Activated CD4-positive, CD25-positive, alpha-beta regulatory T cell (primary cell): ENCODE data around the gene IFI35.
"Not testable (repeated sequence)": the region's sequence is repeated elsewhere in the genome, so short reads cannot be mapped to it uniquely, and the experiment has no call there.

Experiments used
- DNase-seq, 4 experiments: peaks; one replicate each; lab custom pipeline; 2025; lab: John Stamatoyannopoulos, UW

The IFI35 gene

DNA sequence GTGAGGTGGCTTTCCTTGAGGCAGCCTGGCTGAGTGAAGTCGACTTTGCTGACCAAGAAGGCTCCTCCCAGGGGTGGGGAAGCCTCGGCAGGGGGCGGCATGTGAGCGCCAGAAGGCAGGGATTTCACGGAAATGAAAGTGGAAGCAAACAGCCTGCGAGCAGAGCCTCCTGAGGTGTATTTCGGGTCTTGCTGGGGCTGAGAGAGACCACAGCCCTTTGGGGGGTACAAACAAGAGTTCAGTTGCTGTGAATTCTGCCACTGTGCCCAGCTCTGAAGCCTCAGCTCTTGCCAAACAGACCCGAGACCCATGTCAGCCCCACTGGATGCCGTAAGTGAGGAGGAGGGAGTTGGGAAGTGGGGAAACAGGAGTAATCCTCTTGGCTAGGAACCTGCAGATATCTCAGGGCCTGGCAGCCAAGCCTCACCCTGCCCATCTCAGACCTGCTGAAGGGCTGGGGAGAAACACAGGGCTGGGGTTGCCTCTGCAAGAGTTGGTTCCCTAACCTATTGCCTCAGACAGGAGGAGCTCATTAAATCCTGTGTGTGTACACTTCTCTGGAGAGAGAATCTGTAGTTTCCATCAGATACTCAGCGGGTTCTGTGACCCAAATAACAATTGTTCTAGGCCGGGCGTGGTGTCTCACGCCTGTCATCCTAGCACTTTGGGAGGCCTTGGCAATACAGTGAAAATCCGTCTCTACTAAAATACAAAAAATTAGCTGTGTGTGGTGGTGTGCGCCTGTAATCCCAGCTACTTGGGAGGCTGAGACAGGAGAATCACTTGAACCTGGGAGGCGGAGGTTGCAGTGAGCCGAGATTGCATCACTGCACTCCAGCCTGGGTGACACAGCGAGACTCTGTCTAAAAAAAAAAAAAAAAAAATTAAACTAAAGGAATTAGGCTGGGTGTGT lies at the start of gene IFI35:
Gene IFI35 (plus strand): TSS at position 146 of the 913 bp plus-strand sequence. CDS start 164 bp downstream, at position 310.
- DNase-seq = peak; percentile 61 to 79 (median 72)

DNA sequence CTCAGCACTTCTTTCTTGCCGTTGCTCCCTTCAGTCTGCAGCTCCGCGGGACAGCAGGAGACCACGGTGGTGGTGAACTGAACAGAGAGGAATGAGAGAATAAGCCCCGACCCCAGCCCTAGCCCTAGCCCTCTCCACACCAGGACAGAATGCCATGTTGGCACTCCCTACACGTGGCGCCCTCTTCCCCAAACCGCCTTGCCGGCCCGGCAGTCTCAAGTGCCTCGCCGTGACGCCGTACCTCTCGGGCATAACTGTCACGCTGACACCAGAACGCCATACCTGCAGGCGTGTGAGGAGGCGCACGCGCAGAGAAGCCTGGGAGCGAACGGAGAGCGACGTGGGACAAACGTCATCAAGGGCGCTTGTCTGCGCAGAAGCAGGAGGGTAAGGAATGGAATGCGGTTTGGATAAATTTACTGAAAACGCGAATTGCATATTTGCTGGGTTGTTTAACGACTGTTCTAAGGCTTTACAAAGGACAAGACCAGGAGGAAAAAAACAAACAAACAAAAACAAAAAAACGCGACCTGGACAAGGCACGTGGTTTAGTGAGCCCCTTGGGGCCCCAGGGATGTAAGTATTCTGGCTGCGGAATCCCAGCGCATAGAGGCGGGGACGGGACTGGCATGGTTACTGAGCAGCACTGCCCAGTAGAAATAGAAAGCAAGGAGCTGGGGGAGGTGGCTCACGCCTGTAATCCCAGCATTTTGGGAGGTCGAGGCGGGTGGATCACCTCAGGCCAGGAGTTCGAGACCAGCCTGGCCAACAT lies 42.2 kb upstream of the IFI35 start, which contains the start of gene AARSD1:
Gene AARSD1 (minus strand): TSS at position 294 of the 772 bp plus-strand sequence. CDS start 14 bp downstream, at position 280.
- DNase-seq = peak; percentile 70 to 77 (median 74)

DNA sequence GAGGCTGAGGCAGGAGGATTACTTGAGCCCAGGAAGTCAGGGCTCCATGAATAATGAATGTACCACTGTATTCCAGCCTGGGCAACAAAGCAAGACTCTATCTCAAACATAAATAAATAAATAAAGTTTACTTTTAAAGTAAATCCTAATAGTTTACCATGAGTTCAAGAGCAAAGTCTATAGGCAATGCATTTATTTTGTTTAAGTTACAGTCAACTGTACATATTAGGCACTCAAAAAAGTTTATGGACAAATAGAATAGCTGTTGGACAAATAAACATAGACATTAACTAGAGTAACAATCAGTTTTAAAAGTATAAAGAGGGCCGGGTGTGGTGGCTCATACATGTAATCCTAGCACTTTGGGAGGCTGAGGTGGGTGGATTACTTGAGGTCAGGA lies 38.7 kb upstream of the IFI35 start:
- no peak for DNase-seq

DNA sequence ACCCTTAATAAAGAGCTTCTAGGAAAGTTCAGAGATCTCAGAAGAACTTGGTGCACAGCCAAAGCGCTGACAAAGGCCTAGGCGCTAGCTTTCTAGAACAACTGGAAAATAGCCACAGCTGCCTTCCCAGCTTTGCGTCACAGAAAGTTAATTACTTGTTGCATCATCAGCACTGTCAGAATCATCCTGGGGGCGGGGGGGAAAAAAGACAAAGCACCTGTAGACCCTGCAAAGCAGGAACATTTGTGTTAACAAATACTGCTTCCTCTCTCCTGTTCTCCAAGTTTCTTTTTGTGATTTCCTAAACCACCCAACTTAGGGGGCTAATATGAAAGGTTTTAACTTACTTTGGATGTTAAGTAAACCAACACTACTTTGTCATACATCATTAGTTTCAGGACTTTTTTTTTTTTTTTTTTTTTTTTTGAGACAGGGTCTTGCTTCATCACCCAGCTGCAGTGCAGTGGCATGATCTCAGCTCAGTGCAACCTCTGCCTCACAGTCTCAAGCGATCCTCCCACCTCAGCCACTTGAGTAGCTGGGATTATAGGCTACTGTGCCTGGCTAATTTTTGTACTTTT lies 37.5 kb upstream of the IFI35 start:
- DNase-seq = no peak

DNA sequence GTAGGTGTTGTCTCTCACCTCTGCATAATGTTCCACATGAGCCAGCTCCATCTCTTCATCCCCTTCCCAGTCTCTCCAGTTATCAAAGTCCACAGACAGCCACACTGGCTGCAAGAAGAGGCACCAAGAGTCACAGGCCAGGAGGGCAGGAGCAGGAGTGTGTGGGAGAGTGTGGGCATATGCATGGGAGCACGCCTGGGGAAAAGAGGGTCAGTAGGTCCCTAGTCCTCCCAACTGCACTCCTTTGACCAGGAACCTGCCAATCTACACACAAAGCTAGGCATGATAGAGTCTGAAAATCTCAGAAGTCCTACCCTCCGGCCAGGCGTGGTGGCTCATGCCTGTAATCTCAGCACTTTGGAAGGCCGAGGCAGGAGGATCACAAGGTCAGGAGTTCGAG lies 35.0 kb upstream of the IFI35 start:
- DNase-seq = no peak

DNA sequence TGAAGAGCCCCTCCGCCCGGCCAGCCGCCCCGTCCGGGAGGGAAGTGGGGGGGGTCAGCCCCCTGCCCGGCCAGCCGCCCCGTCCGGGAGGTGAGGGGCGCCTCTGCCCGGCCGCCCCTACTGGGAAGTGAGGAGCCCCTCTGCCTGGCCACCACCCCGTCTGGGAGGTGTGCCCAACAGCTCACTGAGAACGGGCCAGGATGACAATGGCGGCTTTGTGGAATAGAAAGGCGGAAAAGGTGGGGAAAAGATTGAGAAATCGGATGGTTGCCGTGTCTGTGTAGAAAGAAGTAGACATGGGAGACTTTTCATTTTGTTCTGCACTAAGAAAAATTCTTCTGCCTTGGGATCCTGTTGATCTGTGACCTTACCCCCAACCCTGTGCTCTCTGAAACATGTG lies 33.3 kb upstream of the IFI35 start:
- not testable (repeated sequence) for DNase-seq

DNA sequence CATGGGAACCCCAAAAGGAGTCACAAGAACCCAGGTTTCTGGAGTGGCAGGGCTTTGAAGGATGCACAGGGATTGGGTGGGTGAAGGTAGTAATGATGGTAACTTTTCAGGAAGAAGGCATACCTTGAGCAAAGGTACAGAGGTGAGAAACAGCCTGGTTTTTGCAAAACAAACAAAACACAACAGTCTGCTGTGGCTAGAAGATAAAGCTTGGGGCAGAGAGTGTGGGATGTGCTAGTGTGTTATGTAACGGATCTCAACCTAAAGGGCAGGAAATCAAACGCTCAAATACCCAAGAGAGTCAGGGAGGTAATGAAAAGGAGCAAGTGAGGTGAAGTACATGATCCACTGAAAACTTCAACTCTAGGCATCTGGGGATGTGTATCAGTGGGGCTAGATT lies 31.3 kb upstream of the IFI35 start:
- DNase-seq = no peak

DNA sequence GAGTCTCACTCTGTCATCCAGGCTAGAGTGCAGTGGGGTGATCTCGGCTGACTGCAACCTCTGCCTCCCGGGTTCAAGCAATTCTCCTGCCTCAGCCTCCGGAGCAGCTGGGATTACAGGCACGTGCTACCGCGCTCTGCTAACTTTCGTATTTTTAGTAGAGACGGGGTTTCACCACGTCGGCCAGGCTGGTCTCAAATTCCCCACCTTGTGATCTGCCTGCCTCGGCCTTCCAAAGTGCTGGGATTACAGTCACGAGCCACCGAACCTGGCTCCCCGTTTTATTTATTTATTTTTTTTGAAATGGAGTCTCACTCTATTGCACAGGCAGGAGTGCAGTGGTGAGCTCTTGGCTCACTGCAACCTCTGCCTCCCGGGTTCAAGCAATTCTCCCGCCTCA lies 30.9 kb upstream of the IFI35 start:
- DNase-seq = not testable (repeated sequence)

DNA sequence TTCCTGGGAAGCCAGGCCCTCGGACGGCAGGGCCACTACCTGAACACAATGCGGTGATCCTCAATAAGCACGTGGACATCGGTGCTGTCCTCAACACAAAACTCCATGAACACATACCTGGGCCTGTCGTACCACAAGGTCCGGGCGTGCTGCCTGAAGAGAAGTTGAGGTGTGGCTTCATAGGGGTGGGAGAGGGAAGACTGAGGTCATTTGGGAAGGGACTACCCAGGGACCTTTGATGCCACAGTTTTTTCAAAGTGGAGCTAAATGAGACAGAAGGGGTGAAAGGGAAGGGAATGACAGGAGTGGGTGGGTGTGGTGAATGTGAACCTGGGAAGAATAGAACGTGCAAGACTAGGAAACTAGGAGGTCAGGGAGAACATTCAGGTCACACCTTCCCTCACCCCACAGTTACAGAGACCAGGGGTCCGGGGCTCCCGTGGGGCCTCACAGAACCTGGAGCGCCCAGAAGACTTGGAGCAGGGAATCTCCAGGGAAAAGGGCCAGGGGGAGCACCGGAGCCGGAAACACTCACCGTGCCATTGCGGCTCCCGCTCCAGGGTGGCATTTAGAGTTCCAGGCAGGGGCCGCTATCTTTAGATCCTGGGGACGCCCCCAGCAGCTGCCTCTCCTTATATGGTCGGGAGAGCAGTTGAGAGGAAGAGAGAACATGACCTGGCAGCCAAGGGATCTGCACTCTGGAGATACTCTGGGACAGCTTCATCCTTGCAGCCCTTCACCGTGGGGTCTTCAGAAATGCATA lies 26.9 kb upstream of the IFI35 start, which contains the start of gene PTGES3L:
Gene PTGES3L (minus strand): TSS at position 570 of the 763 bp plus-strand sequence. CDS start 27 bp downstream, at position 543.
- DNase-seq = no peak

DNA sequence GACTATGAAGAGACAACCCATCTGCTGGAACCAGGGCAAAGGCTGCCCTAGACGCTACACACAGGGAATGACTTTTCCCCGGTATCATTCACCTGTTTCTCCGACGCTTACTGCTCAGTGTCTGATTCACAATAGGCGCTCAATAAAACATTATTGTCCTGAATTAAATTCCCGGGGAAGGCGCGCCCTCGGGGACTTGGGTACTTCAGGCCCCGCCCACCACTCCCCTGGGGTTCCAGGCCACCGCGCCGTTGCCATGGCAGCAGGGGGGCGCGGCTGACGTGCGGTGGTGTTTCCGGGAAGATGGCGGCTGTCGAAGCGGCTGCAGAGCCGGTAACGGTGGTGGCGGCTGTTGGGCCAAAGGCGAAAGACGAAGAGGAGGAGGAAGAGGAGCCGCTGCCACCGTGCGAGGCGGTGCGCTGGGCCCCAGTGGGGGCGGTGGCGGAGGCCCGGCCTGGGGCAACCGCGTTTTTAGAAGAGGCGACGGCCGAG lies 26.3 kb upstream of the IFI35 start, which contains the start of gene RUNDC1:
Gene RUNDC1 (plus strand): TSS at position 292 of the 492 bp plus-strand sequence. CDS start 12 bp downstream, at position 304.
- peak; percentile 77 to 84 (median 80) for DNase-seq

DNA sequence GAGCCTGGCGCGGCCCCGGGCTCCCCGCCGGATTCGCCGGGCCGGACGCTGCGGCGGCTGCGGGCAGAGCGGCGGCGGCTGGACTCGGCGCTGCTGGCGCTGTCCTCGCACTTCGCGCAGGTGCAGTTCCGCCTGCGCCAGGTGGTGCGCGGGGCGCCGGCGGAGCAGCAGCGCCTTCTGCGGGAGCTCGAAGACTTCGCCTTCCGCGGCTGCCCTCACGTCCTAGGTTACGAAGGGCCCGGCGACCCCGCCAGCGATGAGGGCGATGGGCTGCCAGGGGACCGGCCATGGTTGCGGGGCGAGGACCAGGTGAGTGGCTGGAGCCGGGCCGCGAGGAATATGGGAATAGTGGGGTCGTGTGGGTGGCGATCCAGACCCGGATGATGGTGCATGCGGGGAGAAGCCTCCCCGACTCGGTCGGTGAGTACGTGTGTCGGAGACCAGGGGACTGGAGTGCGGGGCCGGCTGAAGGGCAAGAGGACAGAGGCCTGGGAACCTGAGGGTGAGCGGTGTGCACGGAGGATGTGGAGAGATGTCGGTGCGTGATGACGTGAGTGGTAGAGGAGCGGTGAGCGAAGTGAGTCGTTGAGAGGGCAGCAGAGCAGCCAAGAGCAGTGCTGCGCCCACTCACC lies 25.7 kb upstream of the IFI35 start:
- peak; percentile 27 to 37 (median 28) for DNase-seq

DNA sequence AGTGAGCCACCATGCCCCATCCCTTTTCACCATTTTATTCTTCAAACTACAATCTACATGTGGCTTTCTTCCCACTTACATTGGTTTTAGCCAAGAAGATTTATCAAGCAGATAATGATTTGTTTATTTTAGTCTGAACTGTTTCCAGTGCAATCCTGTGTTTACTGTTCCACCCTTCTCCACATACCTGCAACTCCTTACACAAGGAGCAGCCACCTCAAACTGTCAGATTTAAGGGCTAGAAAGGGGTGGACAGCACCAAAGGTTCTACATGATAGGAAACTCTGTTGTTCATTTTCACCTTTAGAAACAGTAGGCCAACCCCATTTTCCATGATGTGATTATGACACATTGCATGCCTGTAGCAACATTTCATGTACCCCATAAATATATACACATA lies 24.3 kb upstream of the IFI35 start:
- DNase-seq = no peak

DNA sequence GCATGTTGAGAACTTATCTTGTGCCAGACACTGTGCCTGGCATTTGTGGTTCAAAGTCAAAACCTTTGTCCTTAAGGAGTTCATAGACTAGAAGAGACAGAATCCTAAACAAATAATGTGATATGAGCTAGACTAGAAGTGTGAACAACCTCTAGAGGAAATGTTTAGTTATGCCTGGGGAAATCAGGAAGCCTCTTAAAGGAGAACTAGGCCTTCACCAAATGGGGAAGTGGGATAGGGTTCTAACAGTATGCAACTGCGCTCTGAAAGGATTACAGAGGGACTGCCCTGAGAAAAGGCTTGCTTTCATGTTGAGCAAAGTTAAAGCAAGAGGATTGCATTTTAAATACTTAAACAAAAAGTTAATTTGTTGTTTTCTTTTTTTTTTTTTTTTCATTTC lies 21.4 kb upstream of the IFI35 start:
- no peak for DNase-seq

DNA sequence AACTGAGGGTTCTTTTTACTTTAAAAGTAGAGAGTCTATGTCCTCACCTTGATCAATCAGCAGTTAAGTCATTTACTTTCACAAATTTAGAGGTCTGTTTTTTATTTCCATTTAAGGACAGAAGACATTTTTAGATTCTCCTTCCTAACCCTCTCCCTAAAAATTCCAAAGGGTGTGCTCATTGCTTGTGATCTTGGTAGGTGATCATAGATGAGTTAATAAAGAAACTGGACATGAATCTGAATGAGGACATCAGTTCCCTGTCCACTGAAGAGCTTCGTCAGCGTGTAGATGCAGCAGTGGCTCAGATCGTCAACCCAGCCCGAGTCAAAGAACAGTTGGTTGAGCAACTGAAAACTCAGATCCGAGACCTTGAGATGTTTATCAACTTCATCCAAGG lies 17.4 kb upstream of the IFI35 start:
- no peak for DNase-seq

DNA sequence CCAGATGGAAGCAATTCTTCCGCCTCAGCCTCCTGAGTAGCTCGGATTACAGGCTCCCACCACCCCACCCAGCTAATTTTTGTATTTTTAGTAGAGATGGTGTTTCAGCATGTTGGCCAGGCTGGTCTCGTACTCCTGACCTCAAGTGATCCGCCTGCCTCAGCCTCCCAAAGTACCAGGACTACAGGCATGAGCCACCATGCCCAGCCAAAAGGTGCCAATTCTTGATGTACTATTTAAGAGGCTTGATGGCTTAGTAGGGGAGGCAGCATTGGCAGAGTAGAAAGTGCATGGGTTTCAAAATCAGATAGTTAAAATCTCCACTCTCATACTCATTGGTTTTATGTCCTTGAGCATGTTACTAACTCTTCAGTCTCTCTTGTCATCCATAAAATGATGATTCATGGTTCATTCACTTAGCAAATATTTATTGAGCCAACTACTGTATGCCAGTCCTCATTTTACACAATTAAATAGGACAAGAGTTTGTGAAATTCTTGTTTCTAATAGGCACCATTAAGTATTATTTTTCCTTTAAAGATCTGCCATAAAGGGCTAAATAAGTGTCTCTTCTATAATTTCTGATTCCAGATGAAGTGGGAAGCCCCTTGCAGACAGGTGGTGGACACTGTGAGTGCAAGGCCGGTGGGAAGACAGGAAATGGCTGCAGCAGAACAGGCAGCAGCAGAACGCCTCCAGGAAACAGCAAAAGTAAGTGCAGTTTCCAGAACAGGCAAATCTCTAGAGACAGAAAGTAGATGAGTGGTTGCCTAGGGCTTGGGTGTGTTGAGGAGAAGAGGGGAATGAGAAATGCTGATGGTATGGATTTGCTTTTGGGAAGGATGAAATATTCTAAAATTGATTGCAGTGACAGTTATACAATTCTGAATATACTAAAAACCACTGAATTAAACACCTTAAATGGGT lies 16.6 kb upstream of the IFI35 start:
- no peak for DNase-seq

DNA sequence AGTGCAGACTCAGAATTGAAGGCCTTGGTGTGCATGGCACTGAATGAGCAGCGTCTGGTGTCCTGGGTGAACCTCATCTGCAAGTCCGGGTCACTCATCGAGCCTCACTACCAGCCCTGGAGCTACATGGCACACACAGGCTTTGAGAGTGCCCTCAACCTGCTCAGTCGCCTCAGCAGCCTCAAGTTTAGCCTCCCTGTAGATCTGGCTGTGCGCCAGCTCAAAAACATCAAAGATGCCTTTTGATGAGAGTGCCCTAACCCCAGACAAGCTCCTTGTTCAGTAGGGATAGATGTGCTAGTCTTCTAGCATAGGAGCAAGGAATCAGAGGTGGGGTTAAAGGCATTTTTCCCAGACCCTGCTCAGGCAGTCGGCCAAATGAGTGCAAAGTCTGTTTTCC lies 15.1 kb upstream of the IFI35 start:
- no peak for DNase-seq

DNA sequence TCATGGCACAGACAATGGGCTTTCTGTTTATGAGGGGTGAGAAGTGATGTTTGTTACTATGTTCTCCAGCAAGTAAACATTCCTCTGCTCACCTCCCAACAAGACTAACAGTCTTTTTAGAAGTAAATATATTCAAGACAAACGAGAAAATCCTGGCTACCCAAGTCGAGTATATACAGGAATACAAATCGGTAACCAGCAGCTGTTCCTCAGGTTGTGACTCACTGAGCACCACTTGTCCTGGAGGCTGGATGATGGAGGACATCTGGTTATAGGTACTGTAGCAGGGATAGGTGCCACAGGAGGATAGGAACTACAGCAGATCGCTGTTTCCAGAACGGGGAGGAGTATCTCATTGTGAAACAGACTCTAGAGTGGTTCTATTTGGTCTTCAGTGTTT lies 13.7 kb upstream of the IFI35 start:
- DNase-seq = no peak

DNA sequence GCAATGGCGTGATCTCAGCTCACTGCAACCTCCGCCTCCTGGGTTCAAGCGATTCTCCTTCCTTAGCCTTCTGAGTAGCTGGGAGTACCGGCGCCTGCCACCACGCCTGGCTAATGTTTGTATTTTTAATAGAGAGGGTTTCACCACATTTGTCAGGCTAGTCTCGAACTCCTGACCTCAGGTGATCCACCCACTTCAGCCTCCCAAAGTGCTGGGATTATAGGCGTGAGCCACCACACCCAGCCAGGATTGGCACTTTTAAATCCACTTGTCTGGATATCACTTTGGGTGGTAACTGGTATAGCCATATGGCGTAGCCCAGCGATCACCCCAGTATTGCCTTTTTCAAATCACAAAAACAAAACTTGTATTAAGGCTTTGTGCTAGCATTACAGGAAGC lies 12.7 kb upstream of the IFI35 start:
- not testable (repeated sequence) for DNase-seq

DNA sequence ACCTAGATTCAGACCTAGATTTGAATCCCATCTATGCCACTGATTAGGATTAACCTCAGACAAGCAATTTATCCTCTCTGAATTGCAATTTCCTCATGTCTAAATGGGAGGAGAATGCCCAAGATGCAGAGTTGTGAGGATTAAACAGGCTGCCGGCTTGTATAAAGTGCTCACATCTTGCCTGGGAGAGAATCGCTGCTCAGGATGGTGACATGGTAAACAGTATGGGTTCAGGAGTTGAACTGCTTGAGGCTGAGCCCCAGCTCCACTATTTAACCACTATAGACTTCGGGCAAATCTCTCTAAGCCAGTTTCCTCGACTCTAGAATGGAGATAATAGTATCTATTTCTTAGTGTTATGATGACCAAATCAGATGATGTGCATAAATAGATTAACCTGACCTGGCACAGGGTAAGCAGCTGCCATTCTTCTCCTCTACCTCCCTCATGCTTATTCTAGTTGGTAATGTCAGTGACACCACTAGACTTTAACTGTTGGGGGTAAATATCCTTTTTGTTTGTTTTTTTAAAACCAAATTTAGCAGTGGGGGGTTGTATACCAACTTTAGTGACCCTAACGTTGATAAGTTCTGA lies 9.1 kb upstream of the IFI35 start:
- DNase-seq = no peak
